Glomerular visceral epithelial cell (primary cell): Measurements from ENCODE around the gene SCT.

Source experiments
- DNase-seq: peaks from one replicate; pipeline ENCODE4 v3.0.0-alpha.2; 2016; ENCODE audit errors: extremely low spot score

SCT gene

GRCh38 chr11:586376-587316 lies 40.3 kb downstream of the SCT start:
- DNase-seq: no peak

DNA sequence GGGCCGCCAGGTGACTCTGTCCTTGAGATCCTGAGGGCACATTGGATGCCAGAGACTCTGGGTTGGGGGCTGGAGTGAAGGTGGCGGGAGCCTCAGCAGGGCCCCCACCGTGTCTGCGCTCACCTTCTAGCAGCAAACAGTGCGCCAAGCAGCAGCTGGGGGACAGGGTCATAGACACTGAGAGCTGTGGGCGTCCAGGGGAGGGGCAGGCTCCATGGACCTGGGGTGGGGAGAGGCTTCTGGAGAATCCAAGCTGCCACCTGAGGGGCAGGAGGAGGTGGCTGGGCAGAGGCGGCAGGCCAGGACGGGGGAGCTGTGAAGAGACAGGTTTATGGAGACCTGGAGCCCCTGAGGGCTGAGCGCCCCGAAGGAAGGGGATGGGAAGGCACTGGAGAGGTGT lies 42.7 kb downstream of the SCT start:
- no peak for DNase-seq

GRCh38 chr11:581752-582151 lies 45.2 kb downstream of the SCT start:
- DNase-seq: no peak

- DNase-seq: no peak
Observed at GRCh38 chr11:581342-581741, 45.6 kb downstream of the SCT start.

DNA sequence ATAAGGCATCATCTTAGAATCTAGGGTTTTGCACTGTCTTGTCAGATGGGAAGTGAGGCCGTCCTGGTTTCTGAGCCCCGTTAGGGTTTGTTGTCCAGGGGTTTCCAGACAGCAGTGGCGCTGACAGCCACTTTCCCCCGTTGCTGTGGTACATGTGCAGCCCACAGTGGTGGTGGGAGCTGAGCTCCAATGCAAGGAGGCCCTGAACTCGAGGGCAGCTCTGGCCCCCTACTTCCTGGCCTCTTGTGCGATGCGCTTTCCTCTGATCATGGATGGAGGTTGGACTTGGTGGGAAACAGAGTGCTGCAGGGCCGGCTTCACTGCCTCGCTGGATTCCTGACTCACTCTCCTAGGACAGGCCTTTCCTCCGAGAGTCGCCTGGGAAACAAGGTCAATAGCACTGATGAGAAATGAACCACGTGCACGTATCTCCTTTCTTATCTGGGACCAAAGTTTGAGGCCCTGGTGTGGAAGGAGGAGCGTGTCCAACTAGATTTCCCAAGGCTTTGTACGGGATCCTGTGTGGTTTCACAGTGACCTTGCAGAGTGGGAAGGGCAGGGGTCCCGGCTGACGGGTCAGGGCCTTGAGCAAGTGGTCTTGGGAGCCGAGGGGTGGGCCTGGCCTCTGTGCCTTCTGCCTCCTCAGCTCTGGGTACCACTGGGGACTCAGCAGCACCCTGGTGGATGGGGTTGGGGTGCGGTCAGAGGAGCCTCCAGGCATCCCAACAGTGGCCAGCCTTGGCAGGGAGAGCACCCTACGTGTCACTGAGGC lies 47.0 kb downstream of the SCT start:
- DNase-seq: no peak

DNA sequence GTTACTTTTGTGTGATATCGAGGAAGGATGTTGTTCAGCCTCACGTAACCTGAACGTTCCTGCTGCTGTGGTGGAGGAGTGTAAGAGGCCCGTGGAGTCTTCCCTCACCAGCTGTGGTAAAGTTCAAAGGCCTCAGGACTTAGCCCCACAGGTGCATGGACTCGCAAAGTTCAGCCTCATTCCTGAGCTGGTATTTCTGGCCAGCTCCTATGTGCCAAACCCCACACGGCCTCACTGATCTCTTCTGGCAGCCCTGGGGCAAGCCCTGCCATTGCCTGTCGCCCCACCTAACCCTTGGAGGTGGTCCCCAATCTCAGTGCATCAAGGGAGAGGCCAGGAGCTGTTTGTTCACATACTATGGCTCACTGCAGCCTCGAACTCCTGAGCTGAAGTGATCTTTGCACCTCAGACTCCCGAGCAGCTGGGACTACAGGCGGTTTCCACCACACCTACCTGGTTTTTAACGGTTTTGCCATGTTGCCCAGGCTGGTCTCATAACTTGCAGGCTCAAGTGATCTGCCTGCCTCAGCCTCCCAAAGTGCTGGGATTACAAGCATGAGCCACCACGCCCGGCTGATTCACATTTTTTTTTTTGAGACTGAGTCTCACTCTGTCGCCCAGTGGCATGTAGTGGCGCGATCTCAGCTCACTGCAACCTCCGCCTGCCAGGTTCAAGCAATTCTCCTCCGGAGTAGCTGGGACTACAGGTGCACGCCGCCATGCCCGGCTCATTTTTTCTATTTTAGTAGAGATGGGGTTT lies 48.5 kb downstream of the SCT start:
- DNase-seq: no peak

DNA sequence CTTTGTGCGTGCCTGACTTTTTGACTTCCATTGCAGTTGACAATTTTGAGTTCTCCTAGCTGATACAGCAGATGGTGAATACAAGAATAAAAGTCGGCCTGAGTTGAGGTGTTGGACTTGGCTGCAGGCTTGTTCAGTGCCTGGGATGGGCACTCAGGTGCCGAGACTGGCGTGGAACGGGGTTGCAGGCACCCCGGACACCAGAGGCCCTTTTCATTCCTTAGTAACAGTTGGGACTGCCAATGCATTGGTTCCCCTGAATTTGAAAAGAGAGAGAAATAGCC lies 49.4 kb downstream of the SCT start:
- no peak for DNase-seq

GRCh38 chr11:576811-577610 lies 50.0 kb downstream of the SCT start:
- no peak for DNase-seq
